ENCODE results near the gene BTNL9. TPM values are rescaled to one million over a fixed set of nuclear protein-coding genes. Genes with fewer than 3 reads are reported as not detected.

Gene BTNL9
- total RNA-seq, 1 experiment from 2014 or later = not detected

GRCh38 chr5:181054871-181055459 lies 14.9 kb downstream of the BTNL9 start:
- intact Hi-C loops (cut with micrococcal nuclease; ENCODE audit: unreplicated experiment) = no loop called here
- no peak overlapping the region for H3K4me3 ChIP-seq (ENCODE audit: low read depth, low read length, poor library complexity, severe bottlenecking)
- ChIA-PET POLR2A (ENCODE audit: low non-redundant PET) (no interaction called here), CTCF (no interaction called here)
- H3K36me3 ChIP-seq (ENCODE audit: insufficient read depth, low read length, poor library complexity, severe bottlenecking) = no peaks in the 10 kb centered on the region
- no peak overlapping the region for H3K27ac ChIP-seq (ENCODE audit: low read depth, low read length, poor library complexity, severe bottlenecking)
- DNase-seq (ENCODE audit: low spot score) = no peak
- H3K27me3 ChIP-seq (replicated peaks; ENCODE audit: insufficient read depth, low read depth, low read length, poor library complexity) = peaks cover 97% of the 10 kb centered on the region
- BruUV-seq (replicated peaks) = no TSS peak
- H3K4me1 ChIP-seq (ENCODE audit: insufficient read depth, low read length, poor library complexity, severe bottlenecking) = no peaks in the 10 kb centered on the region
- no peaks in the 10 kb centered on the region for H3K9me3 ChIP-seq (ENCODE audit: low read depth, low read length, poor library complexity, severe bottlenecking)
- TF ChIP-seq EZH2 (IDR thresholded peaks at IDR 0.05; ENCODE audit: borderline replicate concordance, low read depth, low read length, poor library complexity, severe bottlenecking) (no peak), CTCF (conservative IDR thresholded peaks at IDR 0.05; ENCODE audit: low read depth, low read length) (no peak)

- H3K4me1 ChIP-seq (ENCODE audit: insufficient read depth, low read length, poor library complexity, severe bottlenecking) = no peaks in the 10 kb centered on the region
- H3K9me3 ChIP-seq (ENCODE audit: low read depth, low read length, poor library complexity, severe bottlenecking) = no peaks in the 10 kb centered on the region
- POLR2A ChIA-PET (ENCODE audit: low non-redundant PET) = no interaction called here
- DNase-seq (ENCODE audit: low spot score) = no peak
- H3K36me3 ChIP-seq (ENCODE audit: insufficient read depth, low read length, poor library complexity, severe bottlenecking) = no peaks in the 10 kb centered on the region
- BruUV-seq (replicated peaks) = no TSS peak
- H3K4me3 ChIP-seq (ENCODE audit: low read depth, low read length, poor library complexity, severe bottlenecking) = no peak overlapping the region
- TF ChIP-seq CTCF (conservative IDR thresholded peaks at IDR 0.05; ENCODE audit: low read depth, low read length) = no peak
- no peak for TF ChIP-seq EZH2 (IDR thresholded peaks at IDR 0.05; ENCODE audit: borderline replicate concordance, low read depth, low read length, poor library complexity, severe bottlenecking)
- H3K27ac ChIP-seq (ENCODE audit: low read depth, low read length, poor library complexity, severe bottlenecking) = no peak overlapping the region
- intact Hi-C loops (cut with micrococcal nuclease; ENCODE audit: unreplicated experiment) = no loop called here
- CTCF ChIA-PET = no interaction called here
- H3K27me3 ChIP-seq (replicated peaks; ENCODE audit: insufficient read depth, low read depth, low read length, poor library complexity) = peaks cover 99% of the 10 kb centered on the region
Observed at GRCh38 chr5:181056431-181056830, 16.4 kb downstream of the BTNL9 start.

GRCh38 chr5:181058321-181058720 lies 18.3 kb downstream of the BTNL9 start:
- peaks cover 97% of the 10 kb centered on the region for H3K27me3 ChIP-seq (replicated peaks; ENCODE audit: insufficient read depth, low read depth, low read length, poor library complexity)
- ChIA-PET CTCF (no interaction called here), POLR2A (ENCODE audit: low non-redundant PET) (no interaction called here)
- no TSS peak for BruUV-seq (replicated peaks)
- intact Hi-C loops (cut with micrococcal nuclease; ENCODE audit: unreplicated experiment) = no loop called here
- no peak for DNase-seq (ENCODE audit: low spot score)
- H3K27ac ChIP-seq (ENCODE audit: low read depth, low read length, poor library complexity, severe bottlenecking) = no peak overlapping the region
- TF ChIP-seq CTCF (conservative IDR thresholded peaks at IDR 0.05; ENCODE audit: low read depth, low read length) (no peak), EZH2 (IDR thresholded peaks at IDR 0.05; ENCODE audit: borderline replicate concordance, low read depth, low read length, poor library complexity, severe bottlenecking) (no peak)
- H3K36me3 ChIP-seq (ENCODE audit: insufficient read depth, low read length, poor library complexity, severe bottlenecking) = no peaks in the 10 kb centered on the region
- no peaks in the 10 kb centered on the region for H3K9me3 ChIP-seq (ENCODE audit: low read depth, low read length, poor library complexity, severe bottlenecking)
- no peaks in the 10 kb centered on the region for H3K4me1 ChIP-seq (ENCODE audit: insufficient read depth, low read length, poor library complexity, severe bottlenecking)
- H3K4me3 ChIP-seq (ENCODE audit: low read depth, low read length, poor library complexity, severe bottlenecking) = no peak overlapping the region

Measured in A673 (cell line).